DLD1 (cell line): Measurements from ENCODE around the gene JAK3.

Experiments used
- in situ Hi-C: cut with HindIII; loops from 2 replicates; pipeline ENCODE4 v1.10.0; 2017; ENCODE audit warnings: low sequenced_read_pairs

The JAK3 gene

DNA sequence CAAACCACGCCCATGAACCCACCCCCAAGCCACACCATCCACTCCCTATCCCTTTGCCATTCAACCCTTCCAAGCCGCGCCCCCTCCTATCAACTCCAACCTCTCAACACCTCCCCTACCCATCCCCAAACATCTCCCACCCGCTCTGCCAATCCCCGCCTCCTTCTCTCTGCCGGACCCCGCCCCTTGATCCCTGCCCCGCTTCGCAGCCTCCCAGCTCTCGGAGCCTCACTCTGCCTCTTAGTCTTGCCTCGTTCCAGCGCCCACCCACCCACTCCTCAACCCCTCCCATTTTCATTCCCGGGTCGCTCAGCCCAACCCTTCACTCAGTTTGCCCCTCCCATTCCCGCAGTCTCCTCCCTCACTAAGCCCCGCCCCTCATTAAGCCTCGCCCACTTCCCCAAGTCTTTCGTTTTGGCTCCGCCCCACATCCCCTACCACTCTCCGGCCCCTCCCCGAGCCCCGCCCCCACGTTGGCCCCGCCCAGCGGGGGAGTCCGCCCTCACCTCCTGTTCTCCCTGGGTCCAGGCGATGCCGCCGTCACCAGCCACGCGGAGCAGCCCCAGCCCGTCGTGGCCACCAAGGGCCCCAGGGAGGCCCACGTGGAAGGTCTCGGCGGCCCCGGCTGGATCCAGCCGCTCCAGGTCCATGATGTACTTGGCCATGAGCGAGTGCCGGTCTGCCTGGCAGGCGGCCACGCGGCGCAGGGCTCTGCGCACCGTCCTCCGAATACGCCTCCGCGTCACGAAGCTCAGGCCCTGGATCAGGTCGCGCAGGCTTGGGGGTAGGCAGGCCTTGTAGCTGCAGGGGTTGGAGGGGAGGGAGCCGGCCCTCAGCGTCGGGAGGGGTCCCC lies 5.7 kb downstream of the JAK3 start:
- in situ Hi-C loops: no loop called here

- in situ Hi-C loops: no loop called here
These were observed 6.4 kb downstream of the JAK3 start for GRCh38 chr19:17841371-17841809.

GRCh38 chr19:17840019-17840418 lies 7.8 kb downstream of the JAK3 start:
- in situ Hi-C loops: no loop called here

DNA sequence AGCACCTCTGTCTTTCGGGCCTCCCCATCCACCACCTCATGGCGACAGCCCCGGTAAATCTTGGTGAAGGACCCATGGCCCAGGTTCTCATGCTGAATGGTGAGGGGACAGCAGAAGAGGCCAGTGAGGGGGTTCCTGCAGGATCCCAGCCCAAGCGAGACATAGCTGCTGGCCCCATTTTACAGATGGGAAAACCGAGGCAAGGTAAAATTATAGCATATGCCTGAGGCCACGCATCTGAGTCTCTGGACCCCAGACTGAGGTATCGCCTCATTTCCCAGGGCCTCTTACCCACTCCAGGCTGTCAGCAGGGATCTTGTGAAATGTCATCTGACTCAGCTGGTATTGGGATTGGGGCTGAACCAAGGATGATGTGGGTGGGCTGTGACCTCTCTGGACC lies 9.8 kb downstream of the JAK3 start:
- in situ Hi-C loops: no loop called here

GRCh38 chr19:17836530-17836929 lies 11.3 kb downstream of the JAK3 start:
- in situ Hi-C loops: no loop called here

- in situ Hi-C loops: no loop called here
These were observed 12.4 kb downstream of the JAK3 start for GRCh38 chr19:17835182-17836006.

DNA sequence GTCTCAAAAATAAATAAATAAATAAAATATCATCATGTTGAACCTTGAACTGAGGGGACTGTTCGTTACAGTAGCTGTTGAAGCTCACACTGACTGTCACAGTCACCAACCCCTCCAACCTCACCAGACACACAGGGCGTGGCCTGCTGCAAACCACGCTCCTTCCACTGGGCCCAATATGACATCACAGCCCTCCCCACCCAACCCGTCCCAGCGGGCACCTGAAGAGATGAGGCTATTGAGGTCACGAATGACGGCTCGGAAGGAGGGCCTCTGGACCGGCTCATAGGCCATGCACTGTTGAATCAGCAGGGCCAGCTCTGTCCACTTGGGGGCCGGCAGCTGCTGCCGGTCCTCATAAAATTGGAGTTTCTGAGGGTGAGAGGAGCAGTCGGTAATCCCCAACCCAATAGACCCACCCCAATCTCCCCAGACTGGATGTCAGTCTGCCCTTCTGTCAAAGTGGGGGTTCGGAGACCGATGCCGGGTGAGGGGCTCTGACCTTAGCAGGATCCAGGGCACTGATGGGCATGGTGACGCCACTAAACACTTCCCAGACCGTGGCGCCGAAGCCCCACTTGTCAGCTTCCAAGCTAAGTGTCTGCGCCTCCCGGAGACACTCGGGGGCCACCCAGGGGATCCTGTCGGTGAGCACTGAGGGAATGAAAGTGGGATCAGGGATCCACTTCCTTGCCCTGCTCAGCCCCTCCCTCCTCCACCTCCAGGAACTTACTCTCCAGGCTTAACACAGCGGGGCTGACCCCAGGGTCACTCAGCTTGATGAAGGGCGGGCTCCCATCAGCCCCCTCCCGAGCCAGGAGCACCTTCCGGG lies 13.2 kb downstream of the JAK3 start:
- in situ Hi-C loops: no loop called here

DNA sequence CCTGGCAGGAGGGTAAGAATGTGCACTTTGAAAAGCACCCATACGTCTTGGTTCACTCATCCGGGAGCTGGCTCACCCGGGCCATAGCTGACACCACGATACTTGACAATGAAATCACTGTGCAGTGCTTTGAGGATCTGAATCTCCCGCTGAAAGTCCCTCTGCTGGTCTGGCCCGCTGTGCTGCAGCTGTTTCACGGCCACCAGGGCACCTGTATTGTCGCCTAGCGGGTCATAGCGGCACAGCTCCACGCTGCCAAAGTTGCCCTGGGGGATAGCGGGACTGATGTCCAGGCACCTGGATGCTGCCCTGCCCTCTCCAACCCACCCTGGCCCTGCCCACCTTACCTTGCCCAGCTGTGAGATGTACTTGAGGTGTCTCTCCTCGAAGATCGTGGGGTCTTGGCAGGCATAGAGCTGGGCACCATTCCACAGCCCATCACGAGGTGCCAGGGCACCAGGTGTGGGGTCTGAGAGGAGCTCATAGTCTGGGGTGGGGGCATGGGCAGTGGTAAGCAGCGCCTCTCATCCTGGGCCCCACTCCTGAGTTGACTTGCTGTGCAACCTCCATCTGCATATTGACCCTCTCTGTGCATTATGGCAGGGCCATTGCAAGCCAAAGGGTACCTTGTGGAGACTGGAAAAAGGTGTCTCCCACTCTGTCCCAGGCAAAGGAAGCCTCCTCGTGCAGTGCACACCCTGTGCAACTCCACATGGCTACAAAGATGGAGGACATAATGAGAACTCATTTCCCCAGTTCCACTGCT lies 15.2 kb downstream of the JAK3 start:
- in situ Hi-C loops: no loop called here

DNA sequence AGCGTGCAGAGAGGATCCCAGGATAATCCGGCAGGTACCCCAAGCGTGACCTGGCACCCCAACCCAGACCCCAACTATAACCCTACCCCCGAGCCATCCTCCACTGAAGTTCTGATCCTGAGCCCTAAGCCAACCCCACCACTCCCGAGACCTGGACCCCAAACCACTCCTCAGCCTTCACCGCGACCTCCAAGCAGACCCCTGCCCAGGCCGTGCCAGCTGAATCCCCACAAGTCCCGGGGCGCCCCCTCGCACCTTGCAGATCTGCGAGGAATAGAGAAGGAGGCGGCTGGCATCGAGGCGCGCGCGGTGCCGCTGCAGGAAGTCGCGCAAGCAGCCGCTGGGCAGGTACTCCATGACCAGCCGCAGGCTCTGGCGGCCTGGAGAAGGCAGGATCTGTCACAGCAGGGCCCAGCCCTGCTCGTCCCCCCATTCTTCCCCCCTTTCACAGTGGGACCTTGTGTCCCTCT lies 16.3 kb downstream of the JAK3 start:
- in situ Hi-C loops: no loop called here

DNA sequence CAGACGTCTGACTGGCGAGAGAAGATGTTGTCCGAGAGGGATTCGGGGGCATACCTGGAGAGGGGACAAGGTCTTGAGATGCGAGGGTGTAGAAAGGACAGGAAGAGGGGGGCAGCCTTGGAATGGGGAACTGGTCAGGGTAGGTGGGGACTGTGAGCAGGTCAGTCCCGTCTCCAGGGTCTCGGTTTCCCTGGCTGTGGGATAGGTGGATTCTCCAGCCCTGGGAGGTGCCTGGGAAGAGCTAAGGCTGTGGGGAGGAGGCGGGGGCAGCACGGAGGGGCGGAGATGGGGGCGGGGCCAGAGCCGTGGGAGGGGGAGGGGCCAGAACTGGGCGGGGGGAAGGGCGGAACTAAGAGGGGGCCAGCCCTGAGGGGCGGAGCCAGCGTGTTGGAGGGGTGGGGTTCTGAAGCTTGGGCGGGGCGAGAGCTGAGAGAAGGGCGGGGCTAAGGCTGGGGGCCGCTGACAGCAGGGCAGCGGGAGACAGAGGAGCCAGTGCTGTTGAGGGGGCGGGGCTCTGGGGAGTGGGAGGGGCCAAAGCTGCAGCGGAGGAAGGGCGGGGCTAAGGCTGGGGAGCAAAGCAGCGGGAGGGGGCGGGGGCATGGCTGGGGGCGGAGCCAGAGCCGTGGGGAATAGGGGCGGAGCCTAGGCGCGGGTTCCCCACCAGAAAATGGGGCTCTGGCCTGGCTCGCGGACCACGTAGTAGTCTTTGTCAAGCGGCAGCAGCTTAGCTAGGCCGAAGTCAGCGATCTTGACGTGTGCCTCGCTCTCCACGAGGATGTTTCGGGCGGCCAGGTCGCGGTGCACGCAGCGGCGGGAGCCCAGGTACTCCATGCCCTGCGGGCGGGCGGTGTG lies 17.0 kb downstream of the JAK3 start:
- in situ Hi-C loops: no loop called here

DNA sequence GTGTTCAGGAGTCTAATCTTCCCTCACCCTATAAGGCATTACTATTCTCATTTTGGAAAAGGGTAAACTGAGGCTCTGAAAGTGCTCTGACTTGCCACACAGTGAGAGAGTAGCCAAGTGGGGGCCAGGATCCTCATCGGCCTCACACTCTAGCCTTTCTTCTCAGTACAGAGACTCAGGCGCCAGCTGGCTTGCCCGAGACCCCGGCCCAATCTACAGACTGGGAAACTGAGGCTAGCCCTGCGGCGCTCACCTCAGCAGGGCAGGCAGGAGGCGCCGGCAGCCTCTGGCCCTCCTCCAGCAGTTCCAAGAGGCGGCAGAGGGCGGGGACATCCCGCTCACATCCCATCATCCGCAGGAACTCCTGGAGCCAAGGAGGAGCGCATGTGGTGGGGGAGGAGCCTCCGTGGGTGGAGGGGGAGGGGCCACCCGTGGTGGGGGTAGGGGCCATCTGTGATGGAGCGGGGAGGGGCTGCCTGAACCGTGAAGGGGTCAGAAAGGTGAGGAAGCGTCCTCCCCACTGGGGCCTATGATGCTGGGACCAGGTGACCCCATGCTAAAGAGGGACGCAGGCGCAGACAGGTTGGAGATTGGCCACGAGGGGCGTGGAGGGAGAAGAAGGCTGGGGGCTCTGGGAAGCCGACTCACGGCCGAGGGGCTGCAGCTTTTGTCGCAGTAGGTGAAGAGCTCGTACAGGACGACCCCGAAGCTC lies 17.8 kb downstream of the JAK3 start:
- in situ Hi-C loops: no loop called here

GRCh38 chr19:17826508-17827056 lies 21.2 kb downstream of the JAK3 start:
- in situ Hi-C loops: no loop called here

- in situ Hi-C loops: no loop called here
These were observed 23.4 kb downstream of the JAK3 start for GRCh38 chr19:17824339-17824738.

GRCh38 chr19:17821190-17821589 lies 26.6 kb downstream of the JAK3 start, which contains the start of gene INSL3:
Gene INSL3, minus strand, starts transcription at chr19:17821519. Its CDS starts 13 bp downstream, at chr19:17821506.
- in situ Hi-C loops: no loop called here

GRCh38 chr19:17817668-17818363 lies 30.0 kb downstream of the JAK3 start:
- in situ Hi-C loops: no loop called here

- in situ Hi-C loops: no loop called here
These were observed 35.7 kb downstream of the JAK3 start for GRCh38 chr19:17812099-17812498.

GRCh38 chr19:17811681-17812080 lies 36.1 kb downstream of the JAK3 start:
- in situ Hi-C loops: no loop called here

DNA sequence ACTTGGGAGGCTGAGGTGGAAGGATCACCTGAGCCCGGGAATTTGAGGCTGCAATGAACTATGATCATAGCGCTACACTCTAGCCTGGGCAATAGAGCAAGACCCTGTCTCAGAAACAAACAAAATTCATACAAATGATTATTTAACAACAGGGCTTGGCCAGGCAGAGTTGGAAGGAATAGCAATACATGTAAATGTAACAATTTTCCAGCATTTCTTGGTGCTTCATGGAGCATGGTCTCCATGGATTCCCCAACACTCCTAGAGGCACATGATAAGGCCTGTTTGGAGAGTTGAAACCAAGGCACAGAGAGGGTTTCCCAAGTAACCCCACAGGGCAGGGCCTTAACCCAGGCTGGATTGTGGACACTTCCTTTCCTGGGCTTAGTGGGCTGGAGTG lies 36.7 kb downstream of the JAK3 start:
- in situ Hi-C loops: no loop called here
